Measurements from ENCODE around the gene CBLIF.

The CBLIF gene

GRCh38 chr11:59877784-59878183 is 32.5 kb upstream of the CBLIF start:
- TF ChIP-seq CTCF (conservative IDR thresholded peaks at IDR 0.05; ENCODE audit: control insufficient read depth, insufficient read depth, low read depth, low read length) = no peak
- no peak for DNase-seq (ENCODE audit: low read depth)
- no peak overlapping the region for H3K4me3 ChIP-seq (ENCODE audit: control insufficient read depth, low read depth, low read length)

GRCh38 chr11:59877325-59877724 is 32.0 kb upstream of the CBLIF start:
- no peak for DNase-seq (ENCODE audit: low read depth)
- no peak for TF ChIP-seq CTCF (conservative IDR thresholded peaks at IDR 0.05; ENCODE audit: control insufficient read depth, insufficient read depth, low read depth, low read length)
- no peak overlapping the region for H3K4me3 ChIP-seq (ENCODE audit: control insufficient read depth, low read depth, low read length)

- H3K4me3 ChIP-seq (ENCODE audit: control insufficient read depth, low read depth, low read length) = no peak overlapping the region
Measured at GRCh38 chr11:59875856-59876519, 30.7 kb upstream of the CBLIF start.

DNA sequence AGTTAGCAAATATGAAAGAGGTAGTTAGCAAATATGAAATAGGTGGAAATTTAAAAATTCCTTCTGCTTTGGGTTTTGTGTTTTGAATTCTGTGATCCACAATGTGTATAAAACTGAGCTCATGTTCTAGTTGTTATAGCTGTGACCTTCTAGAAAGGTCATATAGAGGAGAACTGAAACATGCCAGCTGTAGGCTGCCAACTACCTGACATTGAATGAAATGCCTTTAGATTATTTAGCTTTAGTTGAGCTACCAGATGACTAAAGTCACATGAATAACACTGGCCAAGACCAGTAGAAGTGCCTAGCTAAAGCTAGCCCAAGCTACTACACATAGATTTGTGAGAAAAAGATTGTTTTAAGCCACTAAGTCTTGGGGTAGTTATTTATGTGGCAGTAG is 26.8 kb upstream of the CBLIF start:
- H3K4me3 ChIP-seq (ENCODE audit: control insufficient read depth, low read depth, low read length) = no peak overlapping the region
- TF ChIP-seq CTCF (conservative IDR thresholded peaks at IDR 0.05; ENCODE audit: control insufficient read depth, insufficient read depth, low read depth, low read length) = no peak
- DNase-seq (ENCODE audit: low read depth) = no peak

More at GRCh38 chr11:59875856-59876519, 30.7 kb upstream of the CBLIF start:
- no peak for TF ChIP-seq CTCF (conservative IDR thresholded peaks at IDR 0.05; ENCODE audit: control insufficient read depth, insufficient read depth, low read depth, low read length)
- no peak for DNase-seq (ENCODE audit: low read depth)

DNA sequence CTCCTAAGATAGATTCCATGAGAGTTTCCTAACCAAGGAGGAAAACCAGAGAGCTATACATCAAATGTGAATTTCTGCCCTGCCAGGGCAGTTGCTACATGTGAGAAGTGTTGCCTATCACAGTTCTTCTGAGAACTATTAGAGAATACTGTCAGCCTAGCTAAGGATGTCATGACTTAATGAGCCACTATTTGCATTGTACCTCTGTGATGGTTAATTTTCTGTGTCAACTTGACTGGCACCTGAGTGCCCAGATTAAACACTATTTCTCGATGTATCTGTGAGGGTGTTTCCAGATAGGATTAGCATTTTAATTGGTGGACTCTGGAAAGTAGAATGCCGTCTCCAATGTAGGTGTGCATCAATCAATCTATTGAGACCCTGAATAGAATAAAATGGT is 22.6 kb upstream of the CBLIF start:
- DNase-seq (ENCODE audit: low read depth) = no peak
- no peak overlapping the region for H3K4me3 ChIP-seq (ENCODE audit: control insufficient read depth, low read depth, low read length)
- no peak for TF ChIP-seq CTCF (conservative IDR thresholded peaks at IDR 0.05; ENCODE audit: control insufficient read depth, insufficient read depth, low read depth, low read length)

GRCh38 chr11:59866836-59867235 is 21.5 kb upstream of the CBLIF start:
- no peak for TF ChIP-seq CTCF (conservative IDR thresholded peaks at IDR 0.05; ENCODE audit: control insufficient read depth, insufficient read depth, low read depth, low read length)
- no peak overlapping the region for H3K4me3 ChIP-seq (ENCODE audit: control insufficient read depth, low read depth, low read length)
- no peak for DNase-seq (ENCODE audit: low read depth)

- DNase-seq (ENCODE audit: low read depth) = no peak
- TF ChIP-seq CTCF (conservative IDR thresholded peaks at IDR 0.05; ENCODE audit: control insufficient read depth, insufficient read depth, low read depth, low read length) = no peak
- no peak within 1 kb of the TSS for H3K4me3 ChIP-seq (ENCODE audit: control insufficient read depth, low read depth, low read length)
Measured at GRCh38 chr11:59866397-59866796, 21.1 kb upstream of the CBLIF start, which contains the start of gene TCN1. TSS of gene TCN1 (minus strand) at chr11:59866487. CDS start at chr11:59866470, 17 bp downstream.

Data from fibroblast of mammary gland (primary cell).